A673 (cell line): ENCODE data around the gene LHPP.

ENCODE experiments used
- CTCF ChIP-seq: fragments of 300-800, 200-600 bp; sonication (generic); conservative IDR thresholded peaks from 2 replicates; pipeline ENCODE4 v1.5.1; 2017; ENCODE audit warnings: low read depth, mild to moderate bottlenecking, antibody characterized with exemption, low read length, moderate library complexity, mixed read lengths
- EZH2 ChIP-seq: fragments of 200-600 bp; sonication (generic); IDR thresholded peaks from 2 replicates; pipeline ENCODE4 v1.6.1; 2017; ENCODE audit warnings: borderline replicate concordance, low read depth, mild to moderate bottlenecking, mixed read lengths, antibody characterized with exemption, low read length; ENCODE audit not compliant: poor library complexity, severe bottlenecking

- TF ChIP-seq CTCF, result no peak
- no peak for TF ChIP-seq EZH2
Observed at GRCh38 chr10:124589491-124590041, 127.9 kb downstream of the LHPP start.
